GM19452 (cell line): ENCODE data around the gene WRAP73.

ENCODE experiments used
- ATAC-seq: cut with Tn5 transposase; IDR thresholded peaks from one replicate; pipeline ENCODE4 v1.9.1; 2021; ENCODE audit not compliant: unreplicated experiment

Gene WRAP73

DNA sequence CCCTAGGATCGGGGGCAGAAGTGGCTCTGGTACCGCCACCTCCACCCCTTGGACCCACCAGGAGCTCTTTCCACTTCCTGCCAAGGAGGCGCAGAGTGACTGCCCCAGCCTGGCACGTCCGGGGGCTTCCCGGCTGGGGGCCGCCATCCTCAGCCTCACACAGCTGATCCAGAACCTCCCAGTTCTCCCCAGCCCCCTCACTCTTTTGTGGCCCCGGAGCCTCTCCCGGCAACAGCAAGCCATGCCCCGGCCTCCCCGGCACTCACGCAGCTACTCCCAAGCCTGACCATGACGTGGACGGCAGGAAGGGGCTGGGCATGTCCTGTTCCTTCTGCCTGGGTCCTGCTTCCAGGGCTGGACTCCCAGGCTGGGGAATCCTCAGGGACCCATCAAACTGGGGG, 19.5 kb upstream of the WRAP73 start:
- ATAC-seq, result no peak

DNA sequence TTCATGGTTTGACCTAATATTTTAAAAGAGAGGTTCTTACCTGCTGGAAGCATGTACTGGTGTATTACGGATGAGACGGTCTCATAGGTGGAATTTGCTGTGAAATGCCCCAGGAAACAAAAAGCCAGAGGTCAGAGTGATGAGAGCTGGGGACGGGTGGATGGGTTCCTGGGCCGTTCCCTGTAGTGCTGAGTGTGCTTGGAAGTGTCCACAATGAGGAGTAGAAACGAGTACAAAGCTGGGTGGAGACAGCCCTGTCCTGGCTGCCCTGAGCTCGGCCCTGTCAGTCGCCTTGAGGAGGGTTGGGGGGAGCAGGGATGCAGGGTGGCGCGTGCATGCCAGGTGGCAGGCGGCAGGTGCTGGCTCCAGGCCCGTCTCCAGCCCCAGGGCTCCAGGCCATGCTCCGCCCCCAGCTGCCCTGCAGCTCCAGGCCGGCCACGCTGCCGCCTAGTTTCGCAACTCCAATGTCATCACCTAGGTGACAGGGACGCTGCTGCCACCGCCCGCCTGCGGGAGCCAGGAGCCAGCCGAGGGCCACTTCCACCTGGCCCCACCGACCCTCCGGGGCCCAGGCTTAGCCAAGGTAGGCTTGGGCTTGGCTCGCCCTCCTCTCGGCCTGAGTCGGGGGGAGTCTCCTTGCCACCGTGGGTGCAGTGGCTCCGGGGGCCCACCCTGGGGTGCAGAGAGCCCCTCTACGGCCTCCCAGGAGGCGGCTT, 18.8 kb upstream of the WRAP73 start:
- no peak for ATAC-seq

DNA sequence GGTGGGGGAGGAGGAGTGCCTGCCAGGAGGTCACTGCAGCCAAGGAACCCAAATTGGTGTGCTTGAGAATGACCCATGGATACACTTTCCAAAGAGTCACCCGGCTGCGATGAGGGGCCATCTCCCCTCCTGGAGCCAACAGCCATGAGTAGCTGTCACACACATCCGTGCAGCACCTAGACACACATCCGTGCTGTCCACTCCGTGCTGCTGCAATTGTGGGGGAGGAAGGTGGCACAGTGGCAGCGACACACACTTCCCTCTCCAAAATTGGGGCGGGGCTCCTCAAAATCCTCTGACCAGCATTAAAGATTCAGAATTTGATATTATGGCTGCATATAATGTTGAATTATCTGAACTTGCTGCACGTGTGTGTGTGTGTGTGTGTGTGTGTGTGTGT, 18.2 kb upstream of the WRAP73 start:
- no peak for ATAC-seq

DNA sequence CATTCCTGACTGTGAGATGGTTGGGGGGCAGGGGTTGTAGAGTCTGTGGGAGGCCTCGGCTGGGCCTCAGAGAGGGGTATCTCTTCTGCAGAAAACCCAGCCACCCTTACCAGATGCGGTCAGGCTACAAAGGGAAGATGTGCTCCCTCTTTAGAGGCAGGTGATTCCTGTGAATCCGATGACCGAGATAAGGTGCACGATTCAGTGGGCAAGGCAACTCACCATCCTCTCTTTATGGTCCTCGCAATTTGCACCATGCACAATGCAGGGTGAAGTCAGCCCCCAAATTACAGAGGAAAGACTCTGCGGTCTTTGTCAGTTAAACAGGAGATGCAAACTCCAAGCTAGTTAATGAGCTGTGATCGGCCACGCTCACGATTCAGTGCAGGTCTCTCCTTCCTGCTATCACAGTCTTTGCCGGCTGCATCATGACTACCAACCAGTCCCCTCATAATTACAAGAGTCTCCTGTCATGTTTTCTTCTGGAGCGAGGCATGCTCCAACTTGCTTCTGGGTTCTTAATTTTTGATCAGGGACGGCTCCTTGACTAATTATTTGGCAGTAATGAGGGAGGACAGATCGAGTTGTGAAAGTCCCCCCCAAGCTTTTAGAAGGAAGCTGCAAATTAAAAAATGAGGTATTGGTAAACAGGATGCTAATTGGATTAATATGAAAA, 14.9 kb upstream of the WRAP73 start:
- no peak for ATAC-seq

DNA sequence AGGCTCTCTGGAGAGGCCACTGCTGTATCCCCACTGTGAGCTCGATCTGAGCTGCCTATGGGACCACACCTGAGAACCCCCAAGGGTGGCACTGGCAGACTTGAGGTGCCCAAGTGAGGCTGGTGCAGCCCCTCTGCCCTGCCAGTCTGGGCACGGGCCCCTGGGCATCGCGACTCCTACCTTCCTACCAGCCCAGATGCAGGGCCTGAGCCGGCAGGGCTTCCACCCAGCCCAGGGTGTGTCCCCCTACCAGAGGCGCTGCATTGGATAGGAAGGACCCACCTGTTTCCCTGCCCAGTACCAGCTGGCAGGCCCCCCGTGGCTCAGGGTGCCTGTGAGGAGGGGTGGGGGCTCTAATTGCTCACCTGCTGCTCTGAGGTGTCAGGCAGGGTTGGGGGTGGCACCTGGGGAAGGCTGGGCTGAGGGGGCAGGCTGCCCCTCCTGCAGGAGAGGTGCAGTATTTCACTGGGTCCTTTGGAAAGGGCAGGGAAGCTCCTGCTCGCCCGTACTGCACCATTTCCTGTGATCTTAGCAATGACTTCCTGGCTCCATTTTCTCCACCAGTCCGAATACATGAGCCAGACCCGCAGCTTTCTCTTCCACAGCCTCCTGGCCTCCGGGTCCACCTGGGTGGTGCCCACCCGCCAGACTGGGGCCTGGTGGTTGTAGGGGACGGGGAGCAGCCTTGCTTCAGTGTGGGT, 14.2 kb upstream of the WRAP73 start:
- no peak for ATAC-seq

DNA sequence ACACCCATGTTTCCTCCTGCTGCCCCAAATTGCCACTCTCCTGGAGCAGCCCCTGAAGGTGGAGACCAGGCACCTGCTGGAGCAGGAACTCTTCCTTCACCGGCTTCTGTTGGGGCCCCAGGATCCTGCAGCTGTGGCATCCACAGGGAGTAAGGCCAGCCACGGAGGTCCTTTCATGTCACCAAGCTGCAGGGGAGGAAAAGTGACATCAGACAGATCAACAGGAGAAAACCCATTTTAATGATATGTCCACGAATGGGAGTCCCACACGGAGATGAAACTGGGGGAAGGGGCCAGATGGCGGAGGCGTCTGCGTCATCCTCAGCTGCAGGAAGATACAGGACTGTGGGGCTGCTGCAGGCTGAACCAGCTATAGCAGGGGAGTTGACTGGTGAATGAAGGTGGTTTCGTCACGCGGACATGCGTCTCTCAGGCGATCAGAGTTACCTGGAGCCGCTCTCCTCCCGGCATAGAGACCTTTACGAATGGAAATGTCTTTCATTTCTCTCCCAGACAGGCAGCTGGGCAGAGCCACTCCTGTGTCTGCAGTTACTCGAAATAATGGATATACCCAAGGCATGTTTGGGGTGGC, 12.3 kb upstream of the WRAP73 start:
- no peak for ATAC-seq

DNA sequence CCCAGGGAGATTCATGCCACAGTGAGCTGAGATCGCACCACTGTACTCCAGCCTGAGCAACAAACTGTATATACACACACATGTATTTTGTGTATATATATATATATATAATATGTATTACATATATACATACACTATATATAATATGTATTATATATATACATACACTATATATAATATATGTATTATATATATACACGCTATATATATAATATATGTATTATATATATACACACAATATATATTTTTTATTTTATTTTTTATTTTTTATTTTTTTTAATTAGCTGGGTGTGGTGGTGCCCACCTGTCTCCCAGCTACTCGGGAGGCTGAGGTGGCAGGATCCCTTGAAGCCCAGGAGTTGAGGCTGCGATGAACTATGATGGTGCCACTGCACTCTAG, 11.7 kb upstream of the WRAP73 start:
- no peak for ATAC-seq

DNA sequence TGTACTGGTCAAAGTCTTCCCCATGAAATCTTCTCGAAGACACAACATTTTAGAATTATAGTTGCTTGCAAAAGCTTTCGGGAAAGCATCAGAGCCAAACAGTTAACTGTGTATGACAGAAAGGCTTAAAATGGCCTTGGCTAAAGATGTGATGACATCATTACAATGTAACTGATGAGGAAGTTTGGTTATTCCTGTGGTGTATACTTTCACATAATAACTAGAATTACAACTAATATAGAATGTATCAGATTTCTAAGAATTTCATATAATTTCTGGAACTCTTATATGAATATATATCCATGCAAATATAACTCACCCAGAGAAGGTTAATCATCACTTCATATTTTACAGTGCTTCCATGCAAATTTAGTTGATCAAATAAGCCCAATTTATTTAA, 10.8 kb upstream of the WRAP73 start:
- no peak for ATAC-seq

DNA sequence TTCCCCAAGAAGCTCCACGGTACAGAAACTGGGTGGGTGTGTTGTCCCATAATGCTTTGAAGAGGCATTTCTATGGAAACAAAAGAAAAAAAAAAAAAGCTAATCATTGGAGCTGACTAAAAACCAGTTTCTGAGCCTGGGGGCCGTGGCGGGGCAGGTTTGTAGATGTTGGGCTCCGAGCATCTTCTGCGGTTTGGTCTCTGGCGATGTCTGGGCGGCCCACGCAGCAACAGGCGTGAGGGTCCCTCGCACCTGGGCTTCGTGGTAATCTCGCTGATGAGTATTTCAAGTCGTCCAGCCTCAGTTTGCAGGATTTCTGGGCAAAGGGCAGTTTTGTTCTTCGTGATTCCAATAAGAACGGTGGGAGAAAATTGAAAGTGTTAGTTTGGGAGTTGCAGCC, 9.2 kb upstream of the WRAP73 start:
- no peak for ATAC-seq

DNA sequence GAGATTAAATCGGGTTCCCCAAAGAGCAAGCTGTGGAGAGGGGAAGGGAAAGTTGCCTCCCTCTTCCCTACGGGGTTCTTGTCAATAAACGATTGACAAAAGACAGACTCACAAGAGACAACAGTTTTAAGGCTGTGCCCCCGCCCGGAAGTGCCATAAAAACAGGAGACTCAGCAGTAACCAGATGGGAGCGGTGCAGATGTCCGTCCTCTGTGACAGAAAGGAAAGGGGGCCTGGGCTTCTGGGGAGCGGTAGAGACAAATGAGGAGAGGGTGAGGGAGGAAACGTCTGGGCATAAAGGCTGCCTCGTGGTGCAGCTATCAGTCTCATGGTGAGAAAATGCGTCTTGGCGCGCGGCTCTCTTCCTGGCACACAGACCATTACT, 8.3 kb upstream of the WRAP73 start:
- no peak for ATAC-seq

DNA sequence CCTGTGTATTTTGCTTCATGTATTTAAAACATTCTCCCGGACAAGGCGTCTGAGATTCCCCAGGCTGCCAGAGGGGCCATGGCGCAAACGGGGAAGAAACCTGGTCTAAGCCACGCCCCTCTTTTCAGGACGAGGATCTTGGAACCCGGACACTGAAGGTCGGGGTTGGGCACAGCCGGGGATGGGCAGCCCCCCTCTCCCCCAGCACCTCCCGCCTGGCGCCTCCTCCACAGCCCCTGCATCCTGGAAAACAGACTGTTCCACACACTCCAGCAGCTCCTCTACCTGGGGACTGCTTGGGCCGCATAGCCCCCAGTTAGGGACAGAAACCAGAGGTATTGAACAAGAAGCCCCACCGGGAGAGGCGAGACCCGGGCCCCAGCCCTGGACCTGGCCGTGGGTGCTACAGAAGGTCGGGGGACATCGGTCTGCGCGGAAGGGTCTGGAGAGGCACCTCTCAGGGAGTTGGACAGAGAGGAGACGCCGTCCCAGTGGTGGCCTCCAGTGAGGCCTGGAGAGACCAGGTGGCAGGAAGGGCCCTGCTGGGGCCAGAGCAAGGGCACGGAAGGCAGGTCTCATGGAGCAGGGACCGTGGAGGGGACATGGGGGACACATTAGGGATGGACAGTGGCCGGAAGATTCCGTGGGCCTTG, 7.8 kb upstream of the WRAP73 start:
- no peak for ATAC-seq

DNA sequence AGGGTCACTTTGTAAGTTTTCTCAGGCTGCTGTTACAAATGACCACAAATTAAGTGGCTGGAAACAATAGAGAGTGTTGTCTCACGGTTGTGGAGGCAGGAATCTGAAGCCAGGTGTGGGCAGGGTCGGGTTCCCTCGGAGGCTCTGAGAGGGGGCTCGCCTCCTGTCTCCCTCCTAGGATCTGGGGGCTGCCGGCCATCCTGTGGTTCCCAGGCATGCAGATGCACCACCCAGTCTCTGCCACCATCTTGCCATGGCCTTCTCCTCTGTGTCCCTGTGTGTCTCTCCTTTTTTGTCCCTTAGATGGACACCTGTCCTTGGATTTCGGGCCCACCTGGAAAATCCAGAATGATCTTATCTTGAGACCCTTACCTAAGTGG, 7.2 kb upstream of the WRAP73 start:
- peak; percentile 21 for ATAC-seq

DNA sequence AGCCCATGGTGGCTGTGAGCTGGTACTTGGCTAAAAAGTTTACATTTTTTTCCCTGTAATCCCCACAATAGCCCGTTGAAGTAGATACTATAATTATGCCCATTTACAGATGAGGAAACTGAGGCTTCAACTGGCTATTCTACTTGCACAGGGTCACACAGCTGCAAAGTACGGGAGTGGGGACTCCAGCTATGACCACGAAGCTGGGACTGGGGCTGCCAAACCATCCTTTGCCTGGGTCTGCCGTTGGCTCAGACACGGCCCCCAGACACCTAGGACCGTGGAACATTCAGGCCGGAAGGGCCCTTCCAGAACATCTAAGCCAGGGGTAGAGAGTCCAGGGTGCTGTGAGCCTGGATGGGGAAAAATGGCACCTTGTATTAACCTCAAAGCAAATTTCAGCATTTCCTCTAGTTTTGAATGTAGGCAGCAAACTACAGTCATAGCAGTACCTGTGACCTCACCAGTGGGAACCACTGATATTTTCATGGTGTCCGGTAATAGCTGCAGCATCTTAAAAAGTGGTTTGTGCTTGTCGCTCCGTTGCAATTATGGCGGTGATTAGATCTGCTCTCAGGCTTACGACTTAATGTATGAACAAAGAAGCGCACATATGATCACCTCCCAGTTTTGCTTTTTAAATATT, 6.7 kb upstream of the WRAP73 start:
- peak; percentile 65 for ATAC-seq

DNA sequence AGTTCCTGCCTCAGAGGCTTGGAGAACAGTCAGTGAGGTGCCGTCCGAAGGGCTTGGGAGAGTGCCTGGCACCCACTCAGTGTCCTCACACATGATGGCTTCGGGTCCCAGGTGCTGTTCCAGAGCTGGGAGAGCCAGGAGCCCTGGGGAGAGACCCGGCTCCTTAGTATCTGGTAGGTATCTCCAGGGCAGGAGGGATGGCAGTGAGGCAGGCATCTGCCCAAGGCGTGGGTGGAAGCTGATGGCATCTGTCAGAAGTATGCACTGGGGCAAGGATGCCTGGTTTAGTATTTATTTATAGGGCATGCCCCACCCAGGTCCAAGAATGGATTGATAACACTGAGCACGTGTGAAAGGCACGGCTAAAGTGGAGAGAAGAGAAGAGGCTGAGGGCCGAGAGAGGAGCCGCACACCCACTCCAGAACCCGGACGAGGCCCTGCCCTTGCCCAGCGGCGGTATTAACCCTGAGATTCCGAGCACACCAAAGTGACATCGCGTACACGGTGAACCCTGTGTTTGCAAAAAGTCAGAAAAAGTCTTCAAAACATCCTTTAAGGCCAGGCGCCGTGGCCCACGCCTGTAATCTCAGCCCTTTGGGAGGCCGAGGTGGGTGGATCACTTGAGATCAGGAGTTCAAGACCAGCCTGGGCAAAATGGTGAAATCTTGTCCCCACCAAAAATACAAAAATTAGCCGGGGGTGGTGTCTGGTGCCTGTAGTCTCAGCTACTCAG, 4.8 kb upstream of the WRAP73 start:
- ATAC-seq, result no peak

DNA sequence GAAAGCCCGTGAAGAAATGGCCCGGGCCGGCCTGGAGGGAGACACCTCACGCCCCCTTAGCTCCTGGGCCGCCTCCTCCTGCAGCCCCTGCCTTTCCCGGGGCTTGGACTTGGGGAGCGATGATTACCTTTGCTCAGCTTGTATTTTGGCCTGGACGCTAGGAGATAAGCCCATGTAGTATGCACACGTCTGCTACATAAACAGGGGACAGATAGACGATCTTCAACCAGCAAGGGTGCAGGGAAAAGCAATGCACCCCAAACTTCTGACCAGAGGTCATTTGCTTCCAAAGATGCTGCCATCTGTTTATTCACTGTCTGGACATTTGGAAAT, 3.3 kb upstream of the WRAP73 start:
- no peak for ATAC-seq

DNA sequence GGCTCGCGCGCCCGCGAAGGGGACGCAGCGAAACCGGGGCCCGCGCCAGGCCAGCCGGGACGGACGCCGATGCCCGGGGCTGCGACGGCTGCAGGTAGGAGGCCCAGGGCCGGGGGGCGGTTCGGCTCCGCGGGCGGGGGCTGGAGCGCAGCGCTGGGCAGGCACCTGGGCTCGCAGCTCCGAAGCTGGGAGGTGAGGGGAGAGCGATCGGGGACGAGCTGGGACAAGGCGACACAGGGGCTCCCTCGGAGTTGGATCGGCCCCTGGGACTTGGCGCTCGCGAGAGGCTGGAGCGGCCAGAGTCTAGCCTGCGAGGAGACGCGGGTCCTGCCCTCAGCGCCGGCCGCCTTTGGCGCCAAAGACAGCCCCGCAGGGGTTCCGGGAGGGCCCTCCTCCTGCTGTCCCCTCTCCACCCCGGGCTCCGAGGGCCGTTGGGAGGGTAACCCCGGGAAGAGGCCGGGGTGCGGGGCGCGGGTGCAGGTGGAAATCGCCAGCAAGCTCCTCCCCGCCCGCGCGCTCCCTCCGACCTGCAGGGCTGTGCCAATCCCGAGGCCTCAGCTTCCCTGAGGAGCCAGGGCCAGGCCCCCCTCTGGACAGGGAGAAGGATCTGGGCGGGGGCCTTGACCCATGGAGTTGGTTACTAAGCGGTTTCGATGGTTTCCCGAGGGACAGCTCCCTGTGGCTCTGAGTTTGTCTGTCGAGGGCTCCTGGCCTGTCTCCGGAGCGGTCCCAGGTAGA, 2.8 kb upstream of the WRAP73 start:
- ATAC-seq, result no peak

DNA sequence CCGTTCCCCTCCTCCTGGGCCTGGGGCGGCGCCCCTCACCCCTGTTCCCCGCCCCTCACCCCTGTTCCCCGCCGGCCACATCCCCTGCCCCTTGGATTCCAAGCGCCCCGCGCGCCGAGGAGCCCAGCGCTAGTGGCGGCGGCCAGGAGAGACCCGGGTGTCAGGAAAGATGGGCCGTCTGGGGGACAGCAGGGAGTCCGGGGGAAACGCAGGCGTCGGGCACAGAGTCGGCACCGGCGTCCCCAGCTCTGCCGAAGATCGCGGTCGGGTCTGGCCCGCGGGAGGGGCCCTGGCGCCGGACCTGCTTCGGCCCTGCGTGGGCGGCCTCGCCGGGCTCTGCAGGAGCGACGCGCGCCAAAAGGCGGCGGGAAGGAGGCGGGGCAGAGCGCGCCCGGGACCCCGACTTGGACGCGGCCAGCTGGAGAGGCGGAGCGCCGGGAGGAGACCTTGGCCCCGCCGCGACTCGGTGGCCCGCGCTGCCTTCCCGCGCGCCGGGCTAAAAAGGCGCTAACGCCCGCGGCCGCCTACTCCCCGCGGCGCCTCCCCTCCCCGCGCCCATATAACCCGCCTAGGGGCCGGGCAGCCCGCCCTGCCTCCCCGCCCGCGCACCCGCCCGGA, 2.1 kb upstream of the WRAP73 start, which contains the start of gene TP73:
Gene TP73, plus strand, starts transcription at position 587 of the 618 bp plus-strand sequence. CDS start 29,850 bp downstream, outside the sequence.
- ATAC-seq, result no peak

DNA sequence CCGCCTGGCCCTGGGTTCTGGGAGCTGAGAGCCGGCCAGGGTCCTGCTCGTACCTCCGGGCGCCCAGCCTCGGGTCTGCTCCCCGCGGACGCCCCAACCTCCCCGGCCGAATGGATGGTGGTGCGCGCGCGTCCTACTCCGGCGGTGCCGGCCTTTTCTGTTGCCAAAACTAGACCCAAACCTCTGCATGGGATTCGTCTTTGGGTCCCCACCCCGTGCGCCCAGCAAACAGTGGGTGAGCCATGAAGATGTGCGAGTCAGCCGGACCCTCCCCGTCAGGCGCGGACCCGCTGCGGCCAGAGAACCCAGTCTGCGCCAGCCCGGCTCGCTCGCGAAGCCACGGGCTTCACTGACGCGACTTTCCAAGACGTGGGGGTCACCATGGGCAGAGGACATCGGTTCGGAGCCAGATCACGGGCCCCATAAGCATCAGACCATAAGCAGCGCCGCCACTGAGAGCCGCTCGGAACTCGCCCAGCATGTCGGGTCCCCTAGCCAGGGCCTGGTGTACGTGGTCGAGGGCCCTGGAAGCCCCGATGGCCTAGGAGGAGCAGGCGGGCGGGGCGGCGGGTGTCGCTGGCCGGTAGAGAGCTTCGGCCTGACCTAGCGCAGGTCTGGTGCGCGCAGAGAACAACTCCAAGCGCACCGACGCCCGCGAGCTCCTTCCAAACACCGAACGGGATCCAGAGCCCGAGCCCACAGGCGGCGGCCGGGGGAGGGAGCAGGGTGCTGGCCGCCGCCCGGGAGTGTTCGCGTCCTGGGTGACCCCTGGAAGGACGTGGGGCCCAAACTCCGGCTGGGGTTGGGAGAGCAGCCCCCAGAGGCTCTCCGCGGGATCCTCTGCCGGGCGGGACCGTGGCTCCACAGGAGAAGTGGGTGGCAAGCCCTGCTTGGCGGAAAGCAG, 1.4 kb upstream of the WRAP73 start:
- ATAC-seq, result no peak
